Measurements from ENCODE around the gene TUBGCP4. TPM values are rescaled to one million over a fixed set of nuclear protein-coding genes. Genes with fewer than 3 reads are reported as not detected.
A peak's percentile ranks its signal among the peaks of the same experiment; 100 is the strongest.

The TUBGCP4 gene
- total and polyA plus RNA-seq, 9 of the 15 experiments (the other 6 are each of a cell fraction or from before 2014, with no cell fraction given): 10.7 to 50.2 (median 29.6) TPM

GRCh38 chr15:43440721-43441281, 69.9 kb downstream of the TUBGCP4 start (continued):
- TF ChIP-seq ADNP (tag; IDR thresholded peaks at IDR 0.05): no peak
- TF ChIP-seq CXXC5 (CRISPR knock-in tag; IDR thresholded peaks at IDR 0.05): peak; percentile 23; the same call in 1 of the 2 replicates
- TF ChIP-seq TCFL5 (CRISPR knock-in tag; conservative IDR thresholded peaks at IDR 0.05): no peak
- no peak for TF ChIP-seq E2F8 (IDR thresholded peaks at IDR 0.05; ENCODE audit: low read depth, partially characterized antibody)
- TF ChIP-seq BRD4 (IDR thresholded peaks at IDR 0.05): no peak
- peak; percentile 60; the same call in 1 of the 2 replicates for TF ChIP-seq ZKSCAN1 (IDR thresholded peaks at IDR 0.05; ENCODE audit: low read depth, low read length)
- no peak for TF ChIP-seq KLF13 (tag; IDR thresholded peaks at IDR 0.05; ENCODE audit: borderline replicate concordance, low read depth)
- no peak for TF ChIP-seq RFX1 (IDR thresholded peaks at IDR 0.05)
- TF ChIP-seq TFAM (CRISPR knock-in tag; conservative IDR thresholded peaks at IDR 0.05): no peak
- no peak for TF ChIP-seq ZNF408 (CRISPR knock-in tag; IDR thresholded peaks at IDR 0.05; ENCODE audit: low read depth)
- no peak for TF ChIP-seq SETDB1 (IDR thresholded peaks at IDR 0.05; ENCODE audit: low read length)
- TF ChIP-seq ZNF12 (CRISPR knock-in tag; IDR thresholded peaks at IDR 0.05): no peak
- TF ChIP-seq SMARCE1 (IDR thresholded peaks at IDR 0.05): peak; percentile 57; the same call in 1 of the 2 replicates
- TF ChIP-seq ELF2 (CRISPR knock-in tag; IDR thresholded peaks at IDR 0.05): no peak
- TF ChIP-seq GTF2F1 (IDR thresholded peaks at IDR 0.05; ENCODE audit: low read depth, low read length): no peak
- TF ChIP-seq FOXM1 (IDR thresholded peaks at IDR 0.05; ENCODE audit: low read depth): no peak
- TF ChIP-seq FOXM1 (CRISPR knock-in tag; IDR thresholded peaks at IDR 0.05; ENCODE audit: low read depth): no peak
- 0 out of 2 replicates have a peak, but pooled peaks have one; percentile 13 for TF ChIP-seq KLF6 (CRISPR knock-in tag; IDR thresholded peaks at IDR 0.05; ENCODE audit: borderline replicate concordance)
- TF ChIP-seq HNRNPLL (IDR thresholded peaks at IDR 0.05; ENCODE audit: low read depth, low read length, poor library complexity, severe bottlenecking): no peak
- peak; percentile 40; the same call in 1 of the 2 replicates for TF ChIP-seq VEZF1 (CRISPR knock-in tag; IDR thresholded peaks at IDR 0.05)
- no peak for TF ChIP-seq CBX3 (IDR thresholded peaks at IDR 0.05; ENCODE audit: borderline replicate concordance in 1 of 2, low read length in 2 of 2)
- TF ChIP-seq SP2 (IDR thresholded peaks at IDR 0.05; ENCODE audit: extremely low read depth, low read depth, low read length, poor library complexity, severe bottlenecking): no peak
- no peak for TF ChIP-seq KLF10 (CRISPR knock-in tag; IDR thresholded peaks at IDR 0.05)
- no peak for TF ChIP-seq ZNF57 (CRISPR knock-in tag; IDR thresholded peaks at IDR 0.05)
- TF ChIP-seq NFRKB (IDR thresholded peaks at IDR 0.05; ENCODE audit: low read depth): no peak

Data from K562 (cell line).